Activated CD4-positive, alpha-beta T cell treated with anti-CD3 and anti-CD28 coated beads for 36 hours (primary cell): Measurements from ENCODE around the gene KAZALD1. TPM values are rescaled to one million over a fixed set of nuclear protein-coding genes. Genes with fewer than 3 reads are reported as not detected.

Source experiments
- ATAC-seq: fragments of 200-7000 bp; cut with Tn5 transposase; one replicate; pipeline ENCODE4 v1.10.0; 2021; ENCODE audit warnings: mild to moderate bottlenecking, moderate library complexity
- CTCF ChIA-PET: fragments of 350-600 bp; sonication (Branson Sonifier 250); formaldehyde crosslinking; loops from one replicate; lab custom pipeline; 2021; ENCODE audit warnings: antibody characterized with exemption; lab: Charles Lee
- POLR2A ChIA-PET: fragments of 350-600 bp; sonication (Branson Sonifier 250); formaldehyde crosslinking; loops from one replicate; lab custom pipeline; 2021; ENCODE audit warnings: antibody characterized with exemption, inconsistent platforms; lab: Charles Lee
- DNase-seq: peaks from one replicate; pipeline ENCODE4 v3.0.0-alpha.2; 2020
- H3K27ac Mint-ChIP-seq: one replicate; pipeline ENCODE4 v1.8.0; 2021; ENCODE audit warnings: mixed read lengths
- H3K27me3 Mint-ChIP-seq: one replicate; pipeline ENCODE4 v1.8.0; 2021; ENCODE audit warnings: mixed read lengths
- H3K36me3 Mint-ChIP-seq: one replicate; pipeline ENCODE4 v1.8.0; 2021; ENCODE audit warnings: low read depth, mixed read lengths
- H3K4me1 Mint-ChIP-seq: one replicate; pipeline ENCODE4 v1.8.0; 2021; ENCODE audit warnings: mixed read lengths
- H3K4me3 Mint-ChIP-seq: one replicate; pipeline ENCODE4 v1.8.0; 2021; ENCODE audit warnings: mild to moderate bottlenecking, moderate library complexity, mixed read lengths
- H3K9me3 Mint-ChIP-seq: one replicate; pipeline ENCODE4 v1.8.0; 2021; ENCODE audit warnings: low read depth, mixed read lengths
- intact Hi-C, 2 experiments: fragments of 100-400 bp; cut with DNase I in 1 of 2; cut with micrococcal nuclease in 1 of 2; formaldehyde crosslinking; loops; one replicate each; pipeline versions ENCODE4 v1.14.2 to v1.15.1; 2022 to 2024; cut with DNase I, micrococcal nuclease
- total RNA-seq, 2 experiments: library from RNA; stranded (reverse); gene quantifications; one replicate each; pipeline ENCODE4 v1.2.3, GENCODE V29; 2021

KAZALD1 gene
- total RNA-seq, 2 experiments from 2014 or later = 0.47 to 0.57 TPM

DNA sequence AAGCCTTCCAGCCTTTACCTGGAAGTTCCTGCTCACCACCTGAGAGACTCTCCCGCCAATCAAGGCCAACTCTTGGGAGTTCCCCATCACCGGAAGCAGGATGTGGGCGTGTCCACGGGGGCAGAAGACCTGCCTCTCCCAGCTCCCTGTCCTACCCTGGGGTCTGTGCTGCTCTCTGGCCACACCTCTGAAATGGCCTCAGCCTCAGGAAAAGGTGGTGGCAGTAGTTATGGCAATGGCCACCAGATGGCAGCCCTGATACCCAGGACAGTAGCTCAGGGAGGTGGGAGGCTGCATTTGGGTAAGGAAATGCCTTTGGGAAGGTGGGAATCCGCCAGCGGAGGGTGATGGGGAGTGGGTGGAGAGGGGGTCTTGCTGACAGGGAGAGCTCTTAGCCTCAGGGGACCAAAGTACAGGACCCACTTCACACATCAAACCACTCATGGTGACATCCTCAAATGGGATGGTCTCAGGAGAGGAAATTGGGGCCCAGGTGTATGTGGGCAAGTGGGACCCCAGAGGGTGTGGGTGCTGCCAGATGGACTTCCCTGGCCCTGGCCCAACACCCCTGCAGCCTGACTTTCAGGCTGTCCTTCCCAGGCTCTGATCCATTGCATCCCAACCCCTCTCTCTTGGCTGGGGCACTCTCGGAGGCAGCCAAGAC, 33.9 kb downstream of the KAZALD1 start:
- ChIA-PET CTCF (interaction anchor here (0.5 to 11.9 kb wide), 36 partner anchors 8 to 571 kb away, joined by 3 to 298 read pairs (median 4); partner anchors contain the start of genes PDZD7 and SFXN3), POLR2A (interaction anchor here (1.6 kb wide), 1 partner anchor 46 kb away, joined by 4 read pairs; no protein-coding TSS in a partner anchor)
- H3K27me3 Mint-ChIP-seq = peaks cover 27% of the 10 kb centered on the region
- ATAC-seq (peak; percentile 100), DNase-seq (peak; percentile 86)
- no peaks in the 10 kb centered on the region for H3K4me1 Mint-ChIP-seq
- no peak overlapping the region for H3K4me3 Mint-ChIP-seq
- no peaks in the 10 kb centered on the region for H3K9me3 Mint-ChIP-seq
- no peak overlapping the region for H3K27ac Mint-ChIP-seq
- no peaks in the 10 kb centered on the region for H3K36me3 Mint-ChIP-seq
- intact Hi-C loops = loop anchor here (1.0 kb wide), 1 partner anchor 47 kb away; no protein-coding TSS in a partner anchor

DNA sequence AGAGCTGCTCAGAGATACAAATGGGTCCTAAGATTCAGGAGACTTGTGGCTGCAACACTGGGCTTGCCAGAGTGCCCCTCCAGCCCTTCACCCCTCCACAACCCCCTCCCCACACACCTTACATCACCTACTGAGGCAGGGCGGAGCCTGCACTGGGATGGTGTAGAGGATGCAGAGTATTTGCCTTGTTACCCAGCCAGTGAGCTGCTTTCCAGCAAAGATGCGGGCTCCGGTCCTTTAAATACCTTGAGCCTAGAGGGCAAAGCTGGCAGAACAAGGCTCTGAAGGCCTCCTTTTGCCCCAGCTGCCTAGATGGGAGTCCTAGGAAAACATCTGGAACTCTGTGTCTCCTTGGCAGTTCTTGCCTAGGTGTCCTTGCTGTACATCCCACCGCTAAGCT, 34.6 kb downstream of the KAZALD1 start:
- no peak overlapping the region for H3K27ac Mint-ChIP-seq
- ChIA-PET POLR2A (interaction anchor here (1.6 kb wide), 1 partner anchor 45 kb away, joined by 4 read pairs; no protein-coding TSS in a partner anchor), CTCF (interaction anchor here (0.9 to 11.9 kb wide), 22 partner anchors 8 to 117 kb away, joined by 3 to 298 read pairs (median 5); no protein-coding TSS in a partner anchor)
- ATAC-seq (no peak), DNase-seq (no peak)
- H3K36me3 Mint-ChIP-seq = no peaks in the 10 kb centered on the region
- H3K27me3 Mint-ChIP-seq = peaks cover 25% of the 10 kb centered on the region
- no peaks in the 10 kb centered on the region for H3K9me3 Mint-ChIP-seq
- H3K4me3 Mint-ChIP-seq = no peak overlapping the region
- intact Hi-C loops = no loop called here
- H3K4me1 Mint-ChIP-seq = no peaks in the 10 kb centered on the region

DNA sequence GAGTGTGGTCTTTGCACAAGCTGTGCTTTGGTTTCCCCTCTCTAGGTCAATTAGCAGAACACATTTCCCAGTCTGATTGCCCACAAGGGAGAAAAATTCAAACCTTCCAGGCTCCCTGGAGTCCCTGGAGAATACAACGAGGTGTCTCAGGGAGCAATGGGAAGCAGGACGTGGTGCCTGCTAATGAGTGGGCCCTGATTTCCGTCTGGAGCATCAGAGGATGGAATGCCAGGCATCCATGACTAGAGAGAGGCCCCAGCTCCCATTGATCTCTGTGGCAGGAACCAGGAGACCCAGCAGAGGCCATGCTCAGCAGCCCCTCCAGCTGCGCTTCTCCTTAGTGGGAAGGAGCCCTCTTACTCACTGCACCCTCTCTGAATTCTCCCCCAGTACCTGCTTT, 36.1 kb downstream of the KAZALD1 start:
- Mint-ChIP-seq H3K4me1 (no peaks in the 10 kb centered on the region), H3K4me3 (no peak overlapping the region), H3K36me3 (no peaks in the 10 kb centered on the region), H3K27me3 (peaks cover 27% of the 10 kb centered on the region), H3K9me3 (no peaks in the 10 kb centered on the region), H3K27ac (no peak overlapping the region)
- no peak for DNase-seq
- intact Hi-C loops = no loop called here
- ATAC-seq = no peak
- POLR2A ChIA-PET = no interaction called here
- CTCF ChIA-PET = interaction anchor here (0.7 to 11.9 kb wide), 9 partner anchors 22 to 459 kb away, joined by 3 to 298 read pairs (median 3); no protein-coding TSS in a partner anchor

GRCh38 chr10:101099901-101100300, 38.1 kb downstream of the KAZALD1 start:
- ChIA-PET CTCF (interaction anchor here (0.7 to 11.9 kb wide), 6 partner anchors 39 to 760 kb away, joined by 3 to 298 read pairs (median 3); no protein-coding TSS in a partner anchor), POLR2A (no interaction called here)
- H3K27me3 Mint-ChIP-seq = peaks cover 21% of the 10 kb centered on the region
- ATAC-seq = no peak
- H3K4me3 Mint-ChIP-seq = no peak overlapping the region
- no peaks in the 10 kb centered on the region for H3K4me1 Mint-ChIP-seq
- no peaks in the 10 kb centered on the region for H3K9me3 Mint-ChIP-seq
- DNase-seq = no peak
- H3K27ac Mint-ChIP-seq = no peak overlapping the region
- intact Hi-C loops = no loop called here
- no peaks in the 10 kb centered on the region for H3K36me3 Mint-ChIP-seq

DNA sequence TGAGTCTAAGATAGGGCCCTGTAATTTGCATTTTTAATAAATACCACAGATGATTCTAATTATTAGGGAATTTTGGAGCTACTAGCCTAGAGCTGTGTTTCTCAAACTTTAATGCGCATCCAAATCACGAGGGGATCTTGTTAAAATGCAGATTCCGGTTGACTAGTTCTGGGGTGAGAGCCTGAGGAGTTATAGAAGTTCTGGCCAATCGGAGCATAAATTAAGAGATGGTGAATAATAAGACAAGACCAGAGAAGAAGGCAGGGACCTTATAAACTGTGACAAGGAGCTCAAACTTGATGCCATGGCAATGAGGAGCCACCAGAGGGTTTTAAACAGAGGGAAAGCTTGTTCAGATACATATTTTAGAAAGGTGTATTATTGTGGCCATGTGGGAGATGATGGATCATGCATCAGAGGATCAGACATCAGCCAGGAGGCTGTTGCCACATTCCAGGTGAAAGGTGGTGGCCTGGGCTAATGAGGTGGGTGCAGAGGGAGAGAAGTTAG, 39.6 kb downstream of the KAZALD1 start:
- H3K27me3 Mint-ChIP-seq = peaks cover 21% of the 10 kb centered on the region
- CTCF ChIA-PET = interaction anchor here (1.0 to 11.9 kb wide), 7 partner anchors 22 to 80 kb away, joined by 3 to 298 read pairs (median 3); no protein-coding TSS in a partner anchor
- POLR2A ChIA-PET = no interaction called here
- intact Hi-C loops = no loop called here
- no peaks in the 10 kb centered on the region for H3K4me1 Mint-ChIP-seq
- H3K27ac Mint-ChIP-seq = no peak overlapping the region
- ATAC-seq = no peak
- H3K4me3 Mint-ChIP-seq = no peak overlapping the region
- DNase-seq = no peak
- no peaks in the 10 kb centered on the region for H3K36me3 Mint-ChIP-seq
- H3K9me3 Mint-ChIP-seq = no peaks in the 10 kb centered on the region

- Mint-ChIP-seq H3K27ac (no peak overlapping the region), H3K27me3 (peaks cover 17% of the 10 kb centered on the region), H3K4me1 (no peaks in the 10 kb centered on the region), H3K4me3 (no peak overlapping the region), H3K9me3 (no peaks in the 10 kb centered on the region), H3K36me3 (no peaks in the 10 kb centered on the region)
- ChIA-PET CTCF (interaction anchor here (1.2 to 3.5 kb wide), 2 partner anchors 9 to 39 kb away, joined by 7 to 13 read pairs; no protein-coding TSS in a partner anchor), POLR2A (no interaction called here)
- ATAC-seq (no peak), DNase-seq (no peak)
- intact Hi-C loops = no loop called here
These were observed 41.6 kb downstream of the KAZALD1 start for GRCh38 chr10:101103430-101103829.

GRCh38 chr10:101106351-101106750, 44.6 kb downstream of the KAZALD1 start:
- H3K4me1 Mint-ChIP-seq = no peaks in the 10 kb centered on the region
- no peak overlapping the region for H3K4me3 Mint-ChIP-seq
- no peaks in the 10 kb centered on the region for H3K36me3 Mint-ChIP-seq
- peaks cover 12% of the 10 kb centered on the region for H3K27me3 Mint-ChIP-seq
- POLR2A ChIA-PET = no interaction called here
- DNase-seq (no peak), ATAC-seq (no peak)
- intact Hi-C loops = no loop called here
- H3K27ac Mint-ChIP-seq = no peak overlapping the region
- CTCF ChIA-PET = interaction anchor here (0.8 to 2.8 kb wide), 2 partner anchors 11 to 36 kb away, joined by 3 to 16 read pairs; no protein-coding TSS in a partner anchor
- no peaks in the 10 kb centered on the region for H3K9me3 Mint-ChIP-seq

- DNase-seq (no peak), ATAC-seq (no peak)
- H3K9me3 Mint-ChIP-seq = no peaks in the 10 kb centered on the region
- H3K4me1 Mint-ChIP-seq = no peaks in the 10 kb centered on the region
- CTCF ChIA-PET = interaction anchor here (0.7 to 2.8 kb wide), 2 partner anchors 12 to 47 kb away, joined by 3 to 16 read pairs; no protein-coding TSS in a partner anchor
- POLR2A ChIA-PET = no interaction called here
- H3K4me3 Mint-ChIP-seq = no peak overlapping the region
- H3K27me3 Mint-ChIP-seq = peaks cover 15% of the 10 kb centered on the region
- no peaks in the 10 kb centered on the region for H3K36me3 Mint-ChIP-seq
- H3K27ac Mint-ChIP-seq = no peak overlapping the region
- intact Hi-C loops = no loop called here
These were observed 46.0 kb downstream of the KAZALD1 start for GRCh38 chr10:101107771-101108170.

- no peaks in the 10 kb centered on the region for H3K9me3 Mint-ChIP-seq
- H3K4me1 Mint-ChIP-seq = no peaks in the 10 kb centered on the region
- H3K27ac Mint-ChIP-seq = no peak overlapping the region
- ATAC-seq = no peak
- intact Hi-C loops = no loop called here
- POLR2A ChIA-PET = no interaction called here
- CTCF ChIA-PET = interaction anchor here (0.5 to 1.4 kb wide), 2 partner anchors 16 to 102 kb away, joined by 4 to 7 read pairs; no protein-coding TSS in a partner anchor
- H3K36me3 Mint-ChIP-seq = no peaks in the 10 kb centered on the region
- no peak overlapping the region for H3K4me3 Mint-ChIP-seq
- DNase-seq = no peak
- H3K27me3 Mint-ChIP-seq = peaks cover 23% of the 10 kb centered on the region
These were observed 49.2 kb downstream of the KAZALD1 start for GRCh38 chr10:101110856-101111523.

- DNase-seq (no peak), ATAC-seq (no peak)
- Mint-ChIP-seq H3K9me3 (no peaks in the 10 kb centered on the region), H3K36me3 (no peaks in the 10 kb centered on the region), H3K27ac (no peak overlapping the region), H3K27me3 (peaks cover 23% of the 10 kb centered on the region), H3K4me3 (no peak overlapping the region), H3K4me1 (no peaks in the 10 kb centered on the region)
- ChIA-PET CTCF (no interaction called here), POLR2A (no interaction called here)
- intact Hi-C loops = no loop called here
These were observed 49.8 kb downstream of the KAZALD1 start for GRCh38 chr10:101111547-101111946.
